Measurements from ENCODE around the gene SRC.

SRC gene

DNA sequence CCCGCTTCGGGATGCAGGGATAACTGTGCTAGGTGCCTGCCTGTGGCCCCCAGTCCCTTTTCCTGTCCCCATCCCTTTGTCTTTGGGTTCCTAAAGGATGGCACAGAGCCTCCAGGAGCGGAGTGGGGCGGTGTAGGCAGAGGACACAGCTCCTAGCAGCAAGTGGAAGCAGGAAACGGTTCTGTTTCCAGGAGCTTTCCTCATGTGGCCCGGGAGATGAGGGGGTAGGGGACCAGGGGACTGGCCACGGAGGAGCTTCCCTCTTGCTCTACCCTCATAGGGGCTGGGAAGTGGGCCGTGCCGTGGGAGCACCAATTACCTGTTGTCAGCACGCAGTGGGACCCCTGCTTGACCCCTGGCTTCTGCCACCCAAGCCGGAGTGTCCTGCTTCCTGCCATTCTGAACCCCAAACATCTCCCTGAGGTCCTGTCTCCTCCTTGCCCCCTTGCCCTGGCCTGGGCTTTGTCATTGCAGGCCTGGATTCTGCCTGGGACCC lies 76.9 kb downstream of the SRC start:
- CTCF ChIA-PET, result no interaction called here
- no peak overlapping the region for H3K4me3 ChIP-seq (ENCODE audit: low read depth, low read length)
- no peak for DNase-seq (ENCODE audit: low read depth, low spot score)
- POLR2A ChIA-PET, result no interaction called here
- TF ChIP-seq, protein P1, sequence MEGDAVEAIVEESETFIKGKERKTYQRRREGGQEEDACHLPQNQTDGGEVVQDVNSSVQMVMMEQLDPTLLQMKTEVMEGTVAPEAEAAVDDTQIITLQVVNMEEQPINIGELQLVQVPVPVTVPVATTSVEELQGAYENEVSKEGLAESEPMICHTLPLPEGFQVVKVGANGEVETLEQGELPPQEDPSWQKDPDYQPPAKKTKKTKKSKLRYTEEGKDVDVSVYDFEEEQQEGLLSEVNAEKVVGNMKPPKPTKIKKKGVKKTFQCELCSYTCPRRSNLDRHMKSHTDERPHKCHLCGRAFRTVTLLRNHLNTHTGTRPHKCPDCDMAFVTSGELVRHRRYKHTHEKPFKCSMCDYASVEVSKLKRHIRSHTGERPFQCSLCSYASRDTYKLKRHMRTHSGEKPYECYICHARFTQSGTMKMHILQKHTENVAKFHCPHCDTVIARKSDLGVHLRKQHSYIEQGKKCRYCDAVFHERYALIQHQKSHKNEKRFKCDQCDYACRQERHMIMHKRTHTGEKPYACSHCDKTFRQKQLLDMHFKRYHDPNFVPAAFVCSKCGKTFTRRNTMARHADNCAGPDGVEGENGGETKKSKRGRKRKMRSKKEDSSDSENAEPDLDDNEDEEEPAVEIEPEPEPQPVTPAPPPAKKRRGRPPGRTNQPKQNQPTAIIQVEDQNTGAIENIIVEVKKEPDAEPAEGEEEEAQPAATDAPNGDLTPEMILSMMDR (IDR thresholded peaks at IDR 0.05; ENCODE audit: insufficient read depth, low read length, missing control alignments), result no peak

DNA sequence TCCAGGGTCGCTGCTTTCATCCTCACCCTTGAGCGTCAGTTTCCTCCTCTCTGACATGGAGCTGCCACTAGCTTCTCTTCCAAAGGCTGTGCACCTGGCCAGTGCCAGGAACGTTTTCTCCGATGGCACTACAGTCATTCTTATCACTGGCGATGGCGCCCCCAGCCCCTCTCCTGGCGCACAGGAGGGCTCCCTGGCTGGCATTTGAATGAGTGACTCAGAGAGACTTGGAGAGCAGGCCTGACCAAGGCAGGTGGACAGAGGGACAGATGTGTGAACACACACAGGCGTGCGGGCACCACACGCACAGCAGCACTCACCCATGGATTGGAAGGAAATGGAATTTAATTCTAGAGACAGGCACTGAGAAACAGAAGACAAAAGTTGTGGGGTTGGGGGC lies 77.6 kb downstream of the SRC start:
- CTCF ChIA-PET, result no interaction called here
- POLR2A ChIA-PET, result no interaction called here
- TF ChIP-seq, protein P1 (IDR thresholded peaks at IDR 0.05; ENCODE audit: insufficient read depth, low read length, missing control alignments), result no peak
- H3K4me3 ChIP-seq (ENCODE audit: low read depth, low read length), result no peak overlapping the region
- no peak for DNase-seq (ENCODE audit: low read depth, low spot score)

DNA sequence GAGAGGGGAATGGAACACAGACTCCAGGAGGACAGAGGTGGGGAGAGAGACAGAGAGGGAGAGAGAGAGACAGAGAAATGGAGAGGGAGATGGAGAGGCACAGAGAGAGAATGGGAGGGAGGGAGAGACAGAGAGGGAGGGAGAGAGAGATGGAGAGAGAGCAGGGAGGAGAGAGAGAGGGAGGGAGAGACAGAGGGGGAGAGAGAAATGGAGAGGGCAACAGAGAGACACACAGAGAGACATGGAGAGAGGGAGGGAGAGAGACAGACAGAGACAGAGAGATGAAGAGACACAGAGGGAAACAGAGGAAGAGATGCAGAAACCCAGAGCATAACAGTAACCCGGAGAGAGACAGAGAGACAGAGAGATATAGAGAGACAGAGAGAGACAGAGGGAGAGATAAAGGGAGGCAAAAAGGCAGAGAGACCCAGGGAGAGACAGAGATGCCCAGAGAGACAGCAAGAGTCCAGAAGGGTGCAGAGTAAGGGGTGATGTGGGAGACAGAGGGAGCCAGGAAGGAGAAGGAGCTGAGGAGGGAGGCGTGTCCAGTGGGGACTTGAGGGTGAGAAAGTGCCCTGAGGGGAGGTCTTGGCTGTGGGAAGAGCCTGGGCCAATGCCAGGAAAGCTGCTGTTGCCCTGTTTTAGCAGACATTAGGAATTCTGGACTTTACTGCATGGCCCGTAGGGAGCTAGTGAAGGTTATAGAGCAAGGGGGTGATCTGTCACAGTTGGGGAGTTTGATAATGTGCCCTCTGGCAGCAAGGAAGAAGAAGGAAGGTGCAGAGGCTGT lies 78.3 kb downstream of the SRC start:
- POLR2A ChIA-PET, result no interaction called here
- CTCF ChIA-PET, result no interaction called here
- no peak for DNase-seq (ENCODE audit: low read depth, low spot score)
- TF ChIP-seq, protein P1 (IDR thresholded peaks at IDR 0.05; ENCODE audit: insufficient read depth, low read length, missing control alignments), result no peak
- no peak overlapping the region for H3K4me3 ChIP-seq (ENCODE audit: low read depth, low read length)

DNA sequence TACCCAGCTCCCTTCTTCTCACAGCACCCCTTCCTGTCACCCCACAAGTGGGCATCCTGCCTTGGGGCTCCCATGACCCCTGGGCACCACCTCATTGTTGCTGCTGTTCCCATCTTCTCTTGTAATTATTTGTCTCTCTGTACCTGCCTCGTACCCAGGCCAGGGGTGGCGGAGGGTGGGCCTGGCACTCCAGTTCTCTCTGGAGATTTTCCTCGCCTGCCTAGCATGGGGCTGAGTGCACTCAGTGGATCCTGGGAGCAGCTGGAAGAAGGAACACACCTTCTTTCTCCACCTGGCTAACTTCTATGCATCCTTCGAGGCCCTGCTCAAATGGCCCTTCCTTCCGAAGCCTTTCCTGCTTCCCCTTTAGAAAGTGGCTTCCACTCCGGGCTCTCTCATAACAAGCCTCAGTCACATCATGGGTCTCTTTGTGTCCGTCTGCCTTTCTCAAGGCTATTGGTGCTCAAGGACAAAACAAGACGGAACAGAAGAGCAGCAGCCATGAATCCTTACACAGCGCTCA lies 79.2 kb downstream of the SRC start:
- no peak overlapping the region for H3K4me3 ChIP-seq (ENCODE audit: low read depth, low read length)
- ChIA-PET POLR2A (no interaction called here), CTCF (no interaction called here)
- TF ChIP-seq, protein P1 (IDR thresholded peaks at IDR 0.05; ENCODE audit: insufficient read depth, low read length, missing control alignments), result no peak
- DNase-seq (ENCODE audit: low read depth, low spot score), result no peak

DNA sequence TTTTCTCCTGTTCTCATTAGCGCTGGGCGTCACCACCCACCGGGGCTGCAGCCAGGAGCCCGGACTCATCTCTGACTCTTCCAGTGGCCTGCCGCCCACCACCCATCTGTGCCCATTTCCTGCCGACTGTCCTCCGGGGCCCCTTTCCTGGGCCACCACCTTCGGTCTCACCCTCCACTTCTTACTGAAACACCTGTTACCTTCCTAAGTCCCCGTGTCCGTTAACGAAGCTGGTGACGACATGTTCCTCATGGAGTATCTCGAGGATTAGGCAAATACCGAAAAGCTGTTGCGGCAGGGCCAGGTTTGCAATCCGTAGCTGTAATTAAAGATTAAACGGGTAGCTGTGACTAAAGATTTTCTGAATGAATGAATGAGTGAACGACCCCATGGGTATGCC lies 80.2 kb downstream of the SRC start:
- ChIA-PET CTCF (no interaction called here), POLR2A (no interaction called here)
- no peak overlapping the region for H3K4me3 ChIP-seq (ENCODE audit: low read depth, low read length)
- no peak for DNase-seq (ENCODE audit: low read depth, low spot score)
- TF ChIP-seq, protein P1 (IDR thresholded peaks at IDR 0.05; ENCODE audit: insufficient read depth, low read length, missing control alignments), result no peak

DNA sequence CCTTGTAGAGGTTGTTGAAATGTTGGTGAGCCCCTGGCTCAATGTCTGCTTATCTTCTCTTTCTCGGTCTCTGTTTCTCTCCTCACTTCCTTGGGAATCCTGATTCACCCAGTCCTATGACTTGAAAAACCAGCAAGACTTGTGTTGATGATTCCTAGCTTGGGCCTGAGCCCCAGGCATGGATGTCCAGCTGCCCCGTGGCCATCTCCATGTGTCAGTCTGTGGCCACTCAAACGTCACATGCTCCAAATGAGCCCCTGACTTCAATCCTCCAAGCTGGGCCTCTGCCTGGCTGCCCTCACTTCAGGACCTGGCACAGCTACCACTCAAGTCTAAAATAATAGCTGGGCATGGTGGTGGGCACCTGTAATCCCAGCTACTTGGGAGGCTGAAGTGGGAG lies 81.0 kb downstream of the SRC start:
- POLR2A ChIA-PET, result no interaction called here
- CTCF ChIA-PET, result no interaction called here
- H3K4me3 ChIP-seq (ENCODE audit: low read depth, low read length), result no peak overlapping the region
- TF ChIP-seq, protein P1 (IDR thresholded peaks at IDR 0.05; ENCODE audit: insufficient read depth, low read length, missing control alignments), result no peak
- DNase-seq (ENCODE audit: low read depth, low spot score), result no peak

Measured in AG04449 (cell line).